ENCODE measurements around the gene OR2AG2.
"Not testable (repeated sequence)": the region's sequence is repeated elsewhere in the genome, so short reads cannot be mapped to it uniquely, and the experiment has no call there.

Gene OR2AG2
- total RNA-seq = 0 reads per million in 2 donors

GRCh38 chr11:6771926-6772893 lies at the start of gene OR2AG2:
Gene OR2AG2 (minus strand): TSS chr11:6771976. CDS start chr11:6768957, 3,019 bp downstream.
- DNase-seq = no peak

- DNase-seq = no peak
Observed at GRCh38 chr11:6818967-6819366, 47.2 kb upstream of the OR2AG2 start.

- DNase-seq = no peak
Observed at GRCh38 chr11:6817694-6818093, 45.9 kb upstream of the OR2AG2 start.

GRCh38 chr11:6813656-6814055 lies 41.9 kb upstream of the OR2AG2 start:
- no peak for DNase-seq

GRCh38 chr11:6812390-6813005 lies 40.7 kb upstream of the OR2AG2 start:
- DNase-seq = peak in 2 of 5 experiments; percentile 21 to 50

GRCh38 chr11:6801075-6801474 lies 29.3 kb upstream of the OR2AG2 start:
- DNase-seq = not testable (repeated sequence)

GRCh38 chr11:6799402-6799801 lies 27.6 kb upstream of the OR2AG2 start, which contains the start of gene OR6A2:
Gene OR6A2 (minus strand): TSS chr11:6799689. CDS start chr11:6795708, 3,981 bp downstream.
- DNase-seq = no peak

- no peak for DNase-seq
Observed at GRCh38 chr11:6794639-6795038, 22.9 kb upstream of the OR2AG2 start.

- no peak for DNase-seq
Observed at GRCh38 chr11:6790546-6790945, 18.8 kb upstream of the OR2AG2 start.

- no peak for DNase-seq
Observed at GRCh38 chr11:6782720-6783119, 10.9 kb upstream of the OR2AG2 start, which contains the start of gene OR2AG1. Gene OR2AG1 (plus strand): TSS chr11:6783020. CDS start chr11:6785038, 2,018 bp downstream.

- no peak for DNase-seq
Observed at GRCh38 chr11:6780829-6781228, 9.1 kb upstream of the OR2AG2 start.

- no peak for DNase-seq
Observed at GRCh38 chr11:6778518-6778917, 6.7 kb upstream of the OR2AG2 start.

GRCh38 chr11:6757373-6757967 lies 14.3 kb downstream of the OR2AG2 start:
- peak in 4 of 5 experiments; percentile 25 to 65 (median 30) for DNase-seq

- no peak for DNase-seq
Observed at GRCh38 chr11:6755953-6756347, 15.8 kb downstream of the OR2AG2 start.

GRCh38 chr11:6755303-6755952 lies 16.3 kb downstream of the OR2AG2 start:
- peak in 1 of 5 experiments; percentile 18 for DNase-seq

- DNase-seq = no peak
Observed at GRCh38 chr11:6747097-6747668, 24.6 kb downstream of the OR2AG2 start.

GRCh38 chr11:6746626-6747025 lies 25.1 kb downstream of the OR2AG2 start:
- DNase-seq = no peak

- peak in 3 of 5 experiments; percentile 28 to 84 (median 60) for DNase-seq
Observed at GRCh38 chr11:6746086-6746618, 25.6 kb downstream of the OR2AG2 start.

- DNase-seq = peak in 1 of 5 experiments; percentile 46
Observed at GRCh38 chr11:6745465-6746015, 26.2 kb downstream of the OR2AG2 start.

- no peak for DNase-seq
Observed at GRCh38 chr11:6745018-6745417, 26.8 kb downstream of the OR2AG2 start.

GRCh38 chr11:6742260-6742659 lies 29.5 kb downstream of the OR2AG2 start:
- DNase-seq = peak in 1 of 5 experiments; percentile 6

Measured in T-helper 2 cell (primary cell).